ENCODE measurements around the gene RCOR1.
A peak's percentile ranks its signal among the peaks of the same experiment; 100 is the strongest.

The RCOR1 gene

DNA sequence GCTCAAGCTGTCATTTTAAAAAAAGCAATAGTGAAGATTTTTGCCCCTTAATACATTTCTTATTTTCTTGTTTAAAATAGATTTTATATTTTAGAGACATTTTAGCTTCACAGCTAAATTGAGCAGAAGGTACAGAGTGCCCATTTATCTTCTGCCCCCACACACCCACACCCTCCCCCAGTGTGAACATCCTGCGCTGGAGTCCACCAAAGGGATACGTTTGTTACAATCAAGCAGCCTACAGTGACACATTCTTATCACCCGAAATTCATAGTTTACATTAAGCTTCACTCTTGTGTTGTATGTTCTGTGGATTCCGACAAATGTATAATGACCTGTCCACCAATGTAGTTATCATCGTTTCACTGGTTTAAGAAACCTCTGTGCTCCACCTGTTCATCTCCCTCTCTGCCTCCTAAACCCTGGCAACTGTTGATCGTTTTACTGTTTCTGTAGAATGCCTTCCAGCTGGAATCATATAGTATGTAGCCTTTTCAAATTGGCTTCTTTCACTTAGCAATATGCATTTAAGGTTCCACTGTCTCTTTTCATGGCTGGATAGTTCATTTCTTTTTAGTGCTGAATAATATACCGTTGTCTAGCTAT is 93.8 kb downstream of the RCOR1 start:
- no peak for DNase-seq

DNA sequence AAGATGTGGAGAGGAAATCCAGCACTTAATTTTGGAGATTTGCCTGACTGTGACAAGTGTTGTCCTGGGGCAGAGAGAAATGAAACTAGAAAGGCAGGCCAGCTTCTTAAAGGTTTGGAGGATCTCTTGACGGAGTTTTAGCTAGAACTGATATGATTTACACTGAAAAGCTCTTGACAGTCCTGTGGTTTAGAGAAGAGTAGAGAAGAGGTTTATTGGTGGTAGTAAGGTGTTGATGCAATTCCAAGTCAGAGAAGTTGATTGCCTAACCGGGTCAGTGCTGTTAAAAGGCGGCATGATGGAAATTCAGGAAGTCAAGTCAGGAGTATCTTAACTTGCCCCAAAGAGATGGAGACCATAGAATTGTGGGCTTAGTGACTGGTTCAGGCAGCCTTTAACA is 95.8 kb downstream of the RCOR1 start:
- no peak for DNase-seq

DNA sequence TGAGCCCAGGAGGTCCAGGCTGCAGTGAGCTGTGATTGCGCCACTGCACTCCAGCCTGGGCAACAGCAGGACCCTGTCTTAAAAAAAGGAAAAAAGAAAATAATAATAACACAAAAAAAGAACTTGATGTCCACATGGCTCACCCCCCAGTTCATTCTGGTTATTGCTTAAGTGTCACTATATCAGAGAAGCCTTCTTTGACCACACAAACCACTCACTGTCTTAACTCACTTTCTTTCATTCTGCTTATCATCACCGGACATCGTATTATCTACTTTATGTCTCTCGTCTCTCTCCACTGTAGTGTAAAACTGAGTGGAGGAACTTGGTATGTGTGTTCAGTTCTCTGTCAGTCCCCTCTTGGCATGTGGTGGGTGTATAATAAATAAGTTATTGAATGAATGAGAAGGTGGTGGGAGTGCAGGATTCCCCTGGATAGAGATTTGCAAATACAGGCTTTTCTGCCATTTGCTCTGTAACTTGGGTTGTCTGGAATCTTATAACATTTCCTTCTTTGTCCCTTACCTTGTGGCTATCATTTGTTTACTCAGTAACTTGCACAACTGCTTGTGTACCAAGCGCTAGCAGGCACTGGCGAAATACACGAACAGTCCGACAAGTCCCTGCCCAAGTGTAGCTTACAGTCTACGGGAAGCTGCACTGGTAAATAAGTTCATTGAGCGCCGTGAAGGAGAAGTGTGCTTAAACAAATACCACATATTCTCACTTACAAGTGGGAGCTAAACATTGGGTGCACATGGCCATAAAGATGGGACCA is 98.2 kb downstream of the RCOR1 start:
- DNase-seq: no peak

DNA sequence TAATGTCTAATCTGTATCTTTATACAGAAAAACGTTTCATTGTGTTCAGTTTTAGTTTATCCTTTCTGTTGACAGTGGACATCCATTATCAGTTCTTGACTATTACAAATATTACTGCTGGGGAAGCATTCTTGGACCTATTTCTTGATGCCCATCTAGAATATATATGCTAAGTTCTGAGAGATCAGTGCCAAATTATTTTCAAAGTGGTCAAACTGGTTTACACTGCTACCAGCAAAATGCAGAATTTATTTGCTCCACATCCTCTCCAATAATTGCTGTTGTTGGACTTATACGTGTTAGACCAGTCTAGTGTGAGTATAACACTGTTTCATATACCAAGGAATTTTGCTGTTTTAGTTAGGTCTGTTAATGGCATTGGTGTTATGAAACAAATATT is 99.3 kb downstream of the RCOR1 start:
- no peak for DNase-seq

DNA sequence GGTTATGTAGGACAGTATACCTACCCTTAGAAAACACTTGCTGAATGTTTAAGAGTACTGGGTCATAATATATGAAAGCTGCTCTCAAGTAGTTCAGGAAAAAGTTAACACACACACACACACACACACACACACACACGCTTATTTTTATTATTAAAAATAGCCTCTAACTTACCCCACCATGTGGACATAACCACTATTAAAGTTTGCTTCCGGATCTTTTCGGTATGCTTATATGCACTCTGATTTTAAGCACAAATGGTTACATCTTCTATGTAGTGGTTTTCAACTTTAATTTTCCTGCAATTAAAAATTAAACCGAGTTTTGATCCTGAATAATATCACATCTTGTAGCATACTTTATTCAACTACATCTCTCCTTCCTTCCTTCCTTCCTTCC is 99.9 kb downstream of the RCOR1 start:
- DNase-seq: no peak

DNA sequence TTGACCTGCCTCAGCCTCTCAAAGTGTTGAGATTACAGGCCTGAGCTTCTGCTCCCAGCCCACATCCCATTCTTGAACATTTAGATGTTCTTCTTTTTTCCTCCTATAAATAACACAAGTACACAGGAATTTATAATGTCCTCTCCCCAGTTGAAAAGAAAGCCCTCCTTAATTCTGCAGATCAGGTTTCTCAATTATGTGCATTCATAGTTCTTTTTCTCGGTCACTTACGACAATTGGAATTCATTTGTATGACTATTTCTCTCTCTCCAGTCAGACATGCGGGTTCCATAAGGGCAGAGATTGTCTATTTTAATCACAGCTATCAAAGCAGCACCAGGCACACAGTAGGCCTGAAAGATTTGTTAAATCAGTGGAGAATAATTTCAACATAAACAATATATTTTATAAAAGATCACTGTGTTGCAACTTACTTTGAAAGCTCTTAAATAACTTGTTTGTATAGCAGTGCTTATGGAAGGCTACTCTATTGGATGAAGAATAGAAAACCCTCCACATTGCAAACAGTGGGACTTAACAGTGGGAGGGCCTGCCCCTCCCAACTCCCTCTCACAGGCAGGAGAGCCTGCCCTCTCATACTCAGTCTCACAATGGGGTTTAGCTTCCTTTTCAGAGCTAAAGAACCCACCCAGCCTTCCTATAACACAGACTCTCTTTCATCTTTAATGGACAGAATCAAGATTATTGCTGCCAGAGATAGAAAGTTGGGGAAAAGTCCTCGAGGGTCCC is 100.7 kb downstream of the RCOR1 start:
- DNase-seq: peak; percentile 4

DNA sequence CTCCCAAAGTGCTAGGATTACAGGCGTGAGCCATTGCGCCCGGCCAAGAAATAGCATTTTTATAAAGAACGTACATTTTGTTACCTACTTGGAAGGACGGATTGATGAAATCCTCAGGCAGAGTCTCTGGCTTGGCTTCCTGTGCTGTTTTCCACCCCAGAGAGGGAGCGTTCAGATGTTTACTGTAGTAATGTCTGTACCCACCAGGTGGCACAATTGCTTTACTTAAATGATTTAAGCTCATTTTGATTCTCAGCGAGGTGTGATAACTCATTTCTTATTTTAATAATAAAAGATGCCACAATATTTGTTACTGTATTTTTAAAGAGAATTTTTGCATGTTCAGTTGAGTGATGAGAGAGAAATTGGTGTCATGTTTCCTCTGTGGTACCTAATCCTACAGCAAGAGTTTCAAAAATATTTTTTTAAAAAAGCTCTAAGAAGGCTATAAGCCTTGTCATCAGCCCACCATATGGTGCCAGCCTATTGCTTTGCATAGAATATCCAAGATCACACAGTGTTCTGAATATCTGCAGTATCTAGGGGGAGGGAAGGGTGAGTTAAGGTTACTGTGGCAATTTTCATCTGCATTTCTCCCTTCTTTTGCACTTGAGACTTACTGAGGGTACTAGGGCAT is 102.2 kb downstream of the RCOR1 start:
- DNase-seq: peak; percentile 71

DNA sequence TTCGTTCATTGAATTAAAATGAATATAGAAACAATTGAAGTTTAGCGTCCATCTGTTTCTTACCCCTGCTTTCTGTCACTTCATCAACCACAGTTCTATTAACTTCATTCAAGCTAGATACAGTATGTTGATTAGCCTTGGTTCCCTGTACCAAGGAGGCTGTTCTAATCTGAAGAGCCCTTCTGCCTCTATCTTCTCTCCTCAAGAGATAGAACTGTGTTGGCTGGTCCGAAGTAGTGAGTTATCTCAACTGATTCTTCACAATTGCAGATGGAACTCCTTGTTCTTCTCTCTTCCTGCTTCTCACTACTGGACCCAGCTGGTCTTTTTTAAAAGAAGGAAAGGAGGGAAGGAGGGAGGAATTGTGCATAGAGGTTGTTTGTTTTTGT is 102.7 kb downstream of the RCOR1 start:
- no peak for DNase-seq

DNA sequence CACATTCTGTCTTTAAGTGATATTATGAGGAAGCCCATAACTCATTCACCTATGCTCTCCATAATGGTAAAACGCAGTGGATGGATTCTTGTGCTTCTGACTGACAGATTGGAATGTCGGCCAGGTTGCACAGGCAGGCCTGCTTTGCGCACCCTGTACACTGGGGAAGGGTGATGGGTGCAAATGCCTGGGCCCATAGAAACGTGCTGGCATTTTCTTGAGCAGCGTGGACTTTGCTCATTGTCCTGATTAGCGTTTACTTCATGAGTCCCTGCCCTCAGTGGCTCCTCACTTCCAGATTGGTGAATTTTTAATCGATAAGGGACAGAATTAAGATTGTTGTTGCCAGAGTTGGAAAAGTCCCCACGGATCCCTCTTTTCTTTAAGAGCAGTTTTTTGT is 103.9 kb downstream of the RCOR1 start:
- no peak for DNase-seq

DNA sequence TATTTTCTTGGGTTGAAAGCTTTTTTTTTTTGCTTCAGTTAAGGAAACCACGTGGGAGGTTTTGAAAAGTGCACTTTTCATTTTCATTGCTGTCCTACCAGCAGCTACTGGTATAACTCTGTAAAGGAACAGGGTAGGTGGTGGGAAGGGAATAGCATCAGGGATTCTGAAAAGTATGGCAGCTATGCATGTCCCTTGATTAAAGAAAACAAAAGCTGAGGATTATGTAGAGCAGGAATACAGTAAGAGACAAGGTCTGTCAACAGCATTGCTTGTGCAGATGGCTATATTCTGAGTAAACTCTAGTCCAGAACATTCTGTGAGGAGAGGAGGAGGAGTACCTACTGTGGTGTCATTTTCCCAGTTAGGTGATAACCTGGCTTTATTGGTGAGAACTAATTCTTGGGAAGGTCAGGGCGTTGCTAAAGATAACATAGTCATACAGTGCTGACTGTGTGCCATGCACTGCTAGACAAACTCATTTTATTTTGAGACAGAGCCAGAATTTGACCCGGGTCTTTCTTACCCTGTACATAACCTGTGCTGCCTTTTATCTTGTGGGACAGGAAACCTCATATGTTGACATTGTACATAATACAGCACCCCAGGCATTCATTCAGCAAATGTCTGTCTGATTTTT is 104.5 kb downstream of the RCOR1 start:
- no peak for DNase-seq

DNA sequence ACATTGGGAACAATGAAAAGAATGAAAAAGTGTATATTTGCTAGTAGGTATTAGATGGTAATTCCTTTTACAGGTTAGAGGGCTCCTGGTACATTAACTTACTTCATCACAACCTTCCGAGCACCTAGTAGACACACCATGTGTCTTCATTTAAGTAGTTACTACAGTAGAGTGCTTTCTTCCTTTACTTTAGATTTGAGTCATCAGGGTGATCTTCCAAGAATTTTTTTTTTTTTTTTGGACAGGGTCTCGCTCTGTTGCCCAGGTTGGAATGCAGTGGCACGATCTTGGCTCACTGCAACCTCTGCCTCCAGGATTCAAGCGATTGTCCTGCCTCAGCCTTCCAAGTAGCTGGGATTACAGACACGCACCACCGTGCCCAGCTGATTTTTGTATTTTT is 105.1 kb downstream of the RCOR1 start:
- DNase-seq: no peak

DNA sequence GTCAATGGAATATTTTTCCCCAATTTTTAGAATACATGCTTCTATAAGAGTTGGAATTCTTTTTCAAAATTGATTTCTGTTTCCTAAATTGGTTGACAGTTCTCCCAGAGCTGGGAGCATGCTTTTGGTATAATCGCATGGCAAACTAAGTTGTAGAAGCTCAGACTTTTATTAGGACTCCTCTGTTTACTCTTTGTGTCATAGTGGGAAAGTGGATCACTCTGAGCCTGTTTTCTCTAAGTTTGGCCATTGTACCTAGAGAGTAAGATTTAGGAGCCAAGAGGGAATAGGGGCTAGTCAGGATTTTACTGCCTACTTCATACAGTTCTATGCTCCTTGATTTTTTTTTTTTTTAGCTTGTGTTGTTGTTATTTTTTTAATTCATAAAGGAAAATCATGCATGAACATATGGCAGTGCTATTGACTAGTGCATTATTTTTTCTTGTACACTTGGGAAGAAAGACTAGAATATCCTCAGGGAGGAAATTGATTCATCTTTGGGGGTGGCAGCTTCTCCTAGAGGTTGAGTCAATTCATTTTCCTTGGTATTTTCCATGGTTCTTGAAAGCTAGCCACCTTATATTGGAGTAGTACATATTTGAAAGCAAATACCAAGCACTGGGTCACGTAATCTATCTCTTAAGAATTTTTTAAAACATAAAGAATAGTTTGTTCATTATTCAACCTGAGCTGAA is 107.1 kb downstream of the RCOR1 start:
- DNase-seq: no peak

DNA sequence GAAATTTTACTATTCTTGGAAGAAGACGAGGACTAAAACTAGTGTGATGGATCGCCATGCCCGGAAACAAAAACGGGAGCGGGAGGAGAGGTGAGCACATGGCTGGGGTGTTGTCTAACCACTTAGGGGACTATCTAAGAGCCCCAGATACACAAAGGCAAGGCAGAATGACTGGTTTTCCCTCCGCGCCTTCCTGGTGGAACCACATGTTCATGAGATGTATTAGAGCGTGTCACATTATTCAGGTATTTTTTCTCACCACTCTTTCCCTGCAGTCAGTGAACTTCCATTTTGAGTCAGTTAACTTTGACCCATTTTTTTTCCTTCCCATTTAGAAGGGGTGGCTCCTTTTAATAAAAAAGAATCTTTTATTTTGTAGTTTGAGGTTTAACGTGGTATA is 116.0 kb downstream of the RCOR1 start:
- no peak for DNase-seq

DNA sequence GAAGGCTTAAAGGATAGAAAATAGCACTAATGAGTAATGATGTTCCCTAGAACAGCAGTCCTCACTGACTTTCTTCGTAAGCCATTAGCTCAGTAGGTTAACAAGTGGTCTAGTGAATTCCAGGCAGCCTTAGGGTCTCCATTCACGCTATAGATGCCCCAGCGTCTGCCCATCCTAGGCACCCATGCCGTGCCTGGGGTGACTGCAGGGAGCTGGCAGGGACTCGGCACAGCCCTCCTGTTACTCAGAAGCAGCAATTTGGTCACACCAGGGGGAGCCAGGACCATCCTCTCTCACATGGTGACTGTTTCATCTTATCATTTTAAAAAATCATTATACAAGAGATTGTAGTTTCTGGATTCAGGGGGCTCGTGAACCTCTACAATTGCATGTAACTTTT is 118.8 kb downstream of the RCOR1 start:
- DNase-seq: no peak

DNA sequence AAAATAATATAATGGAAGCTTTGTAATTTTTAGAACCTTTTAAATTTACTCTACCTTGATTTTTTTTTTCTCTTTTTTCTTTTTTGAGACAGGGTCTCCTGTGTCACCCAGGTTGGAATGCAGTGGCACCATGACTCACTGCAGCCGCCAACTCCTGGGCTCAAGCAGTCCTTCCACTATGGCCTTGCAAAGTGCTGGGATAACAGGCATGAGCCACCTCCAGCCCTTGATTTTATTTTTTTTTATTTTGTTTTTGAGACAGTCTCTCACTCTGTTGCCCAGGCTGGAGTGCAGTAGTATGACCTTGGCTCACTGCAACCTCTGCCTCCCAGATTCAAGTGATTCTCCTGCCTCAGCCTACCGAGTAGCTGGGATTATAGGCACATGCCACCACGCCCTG is 119.5 kb downstream of the RCOR1 start:
- DNase-seq: no peak

DNA sequence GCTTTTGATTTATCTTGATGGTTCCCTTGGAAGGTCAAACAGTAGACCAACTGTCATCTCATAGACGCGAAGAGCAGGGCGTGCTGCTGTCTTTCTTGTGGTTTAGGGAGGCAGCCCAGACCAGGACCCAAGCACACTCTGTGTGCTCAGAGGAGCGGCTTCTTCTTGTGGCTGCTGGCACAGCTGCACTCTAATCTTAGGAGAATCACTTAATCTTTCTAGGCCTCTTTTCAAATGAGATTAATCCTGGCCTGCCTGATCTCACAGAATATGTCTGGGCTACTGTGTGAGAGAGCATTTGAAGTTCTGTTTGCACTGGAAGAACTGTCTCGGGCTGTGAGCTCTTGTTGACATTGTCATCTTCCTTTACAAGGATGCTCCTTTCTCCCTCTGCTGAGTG is 124.8 kb downstream of the RCOR1 start:
- DNase-seq: no peak

DNA sequence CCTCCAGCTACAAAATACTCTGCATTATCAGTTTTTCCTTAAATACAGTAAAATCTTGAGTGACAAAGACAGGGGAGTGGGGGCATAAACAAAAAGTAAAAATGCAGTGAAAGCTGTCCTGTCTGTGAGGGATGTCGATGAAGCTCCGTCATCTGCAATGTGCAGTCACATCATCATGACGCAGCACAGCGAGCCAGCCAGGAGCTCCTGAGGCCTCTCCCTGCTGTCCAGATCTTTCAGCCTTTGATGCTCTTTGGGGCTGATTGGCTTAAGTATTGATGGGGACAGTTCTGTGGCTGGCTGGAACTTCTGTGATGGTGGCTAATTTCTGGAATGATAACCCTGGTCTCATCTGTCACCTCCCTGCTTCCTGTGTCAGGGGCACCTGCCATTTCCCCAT is 130.2 kb downstream of the RCOR1 start:
- DNase-seq: no peak

DNA sequence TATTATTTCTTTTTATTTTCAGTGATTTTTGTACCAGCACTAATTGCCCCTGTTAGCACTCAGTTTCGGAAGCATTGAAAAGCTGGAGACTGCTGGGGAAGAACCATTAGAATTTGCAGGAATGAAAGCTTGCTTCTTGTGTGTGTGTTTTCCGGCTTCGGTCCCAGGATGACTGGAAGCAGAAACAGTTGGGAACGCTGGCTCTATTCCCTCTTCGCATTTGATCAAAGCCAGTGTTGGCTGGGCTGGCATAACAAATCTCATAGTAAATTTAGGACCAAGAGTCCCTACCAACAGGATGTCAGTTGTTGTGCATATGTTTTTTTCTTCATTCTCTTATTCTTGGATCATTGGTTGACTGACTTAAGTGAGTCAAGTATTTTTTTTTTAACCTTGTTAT is 131.2 kb downstream of the RCOR1 start:
- DNase-seq: no peak

DNA sequence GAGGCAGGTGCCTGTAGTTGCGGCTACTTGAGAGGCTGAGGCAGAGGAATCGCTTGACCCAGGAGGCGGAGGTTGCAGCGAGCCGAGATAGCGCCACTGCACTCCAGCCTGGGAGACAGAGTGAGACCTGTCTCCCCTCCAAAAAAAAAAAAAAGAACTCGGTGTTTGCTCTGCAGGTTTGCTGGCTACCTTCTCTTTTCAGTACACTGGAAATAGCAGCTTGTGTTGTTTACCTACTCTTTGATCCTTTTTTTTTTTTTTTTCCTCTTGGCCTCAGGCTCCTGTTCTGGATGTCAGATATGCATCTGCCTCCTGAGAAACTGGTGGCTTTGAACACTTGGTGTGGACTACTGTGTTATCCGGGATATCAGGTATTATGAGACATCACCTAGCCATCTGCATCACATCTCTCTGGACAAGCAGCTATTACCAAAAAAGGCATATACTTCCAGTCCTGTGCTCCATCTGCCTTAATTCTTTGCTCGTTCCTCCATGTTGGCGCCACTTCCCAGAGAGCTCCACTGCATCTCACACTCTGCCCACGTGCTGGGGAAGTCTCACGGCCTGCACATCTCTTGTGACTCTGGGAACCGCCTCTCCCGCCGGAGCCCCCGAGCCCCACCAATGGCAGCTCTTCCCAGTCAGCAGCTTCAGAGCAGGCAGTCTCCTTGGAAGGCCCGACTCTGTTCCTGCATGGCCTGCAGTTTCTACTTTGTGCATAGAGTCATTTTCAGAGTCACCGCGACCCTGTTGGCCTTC is 133.9 kb downstream of the RCOR1 start:
- no peak for DNase-seq

DNA sequence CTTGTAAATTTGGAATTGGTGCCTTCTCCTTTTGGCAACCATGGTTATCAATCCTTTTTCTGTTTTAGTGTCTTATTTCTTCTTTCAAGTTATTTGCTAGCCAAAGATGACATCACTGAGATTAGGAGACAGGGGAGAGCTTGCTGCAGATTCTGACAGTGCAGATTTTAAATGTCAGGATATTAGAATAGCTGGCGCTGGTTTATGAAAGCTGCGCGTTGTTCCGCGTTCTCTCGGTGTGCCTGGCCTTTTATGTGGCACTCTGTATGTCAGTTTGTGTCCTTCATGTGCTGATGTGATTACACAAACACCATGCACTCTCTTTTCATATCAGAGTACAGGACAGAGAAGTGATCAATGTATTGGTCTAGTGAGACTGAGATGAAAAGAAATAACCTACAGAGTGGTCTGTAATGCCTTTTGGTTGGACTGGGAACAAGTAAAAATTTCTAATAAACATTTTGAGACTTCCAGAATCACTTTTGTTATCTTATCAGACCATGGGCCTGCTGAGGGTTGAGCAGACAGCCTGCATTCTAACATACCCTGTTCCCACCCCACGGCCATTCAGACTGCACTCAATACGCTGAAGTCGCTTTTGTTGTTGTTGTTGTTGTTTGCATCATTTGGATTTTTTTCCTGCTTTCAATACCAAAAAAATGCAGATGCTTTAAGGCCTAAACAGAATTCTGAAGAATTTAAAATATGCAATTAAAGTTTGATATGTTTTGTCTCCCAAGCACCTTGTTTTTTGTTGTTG is 135.1 kb downstream of the RCOR1 start:
- no peak for DNase-seq

DNA sequence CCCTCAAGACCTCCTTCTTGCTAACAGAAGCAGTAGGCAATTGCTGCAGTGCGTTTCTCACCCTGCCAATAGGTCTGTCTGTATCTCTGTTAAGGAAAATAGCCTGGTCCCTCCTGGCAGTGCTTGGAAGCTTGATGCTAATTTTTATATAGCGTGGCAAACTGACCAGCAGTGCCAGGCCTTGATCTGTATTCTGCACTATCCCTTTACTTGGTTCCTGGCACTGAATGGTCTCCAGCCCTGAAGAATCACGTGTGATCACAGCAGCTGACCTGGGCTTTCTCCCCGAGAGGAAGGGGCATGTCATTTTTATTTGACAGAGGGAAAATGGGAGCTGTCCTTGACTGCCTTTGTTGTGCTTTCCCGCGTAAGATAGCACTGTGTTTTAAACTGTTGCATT is 136.1 kb downstream of the RCOR1 start:
- DNase-seq: no peak
